Smooth muscle cell (in vitro differentiated cells): Measurements from ENCODE around the gene PDGFC. TPM values are rescaled to one million over a fixed set of nuclear protein-coding genes. Genes with fewer than 3 reads are reported as not detected.

ENCODE experiments used
- DNase-seq: peaks from one replicate; lab custom pipeline; 2025; ENCODE audit not compliant: unreplicated experiment; lab: John Stamatoyannopoulos, UW
- H2AFZ ChIP-seq: fragments of 200-600 bp; sonication (generic); 2 replicates; pipeline ENCODE4 v1.6.0; 2016; ENCODE audit warnings: antibody characterized with exemption, low read depth, mild to moderate bottlenecking
- H3F3A ChIP-seq: fragments of 200-600 bp; sonication (generic); 2 replicates; pipeline ENCODE4 v1.6.0; 2017; ENCODE audit warnings: antibody characterized with exemption, low read depth
- H3K27ac ChIP-seq: fragments of 200-600 bp; sonication (generic); 2 replicates; pipeline ENCODE4 v1.5.1; 2016; ENCODE audit warnings: low read depth, mild to moderate bottlenecking
- H3K27me3 ChIP-seq: fragments of 200-600 bp; sonication (generic); 2 replicates; pipeline ENCODE4 v1.6.1; 2016; ENCODE audit warnings: low read depth, mild to moderate bottlenecking
- H3K36me3 ChIP-seq: fragments of 200-600 bp; sonication (generic); 2 replicates; pipeline ENCODE4 v1.5.1; 2016; ENCODE audit warnings: low read depth
- H3K4me1 ChIP-seq: fragments of 200-600 bp; sonication (generic); 2 replicates; pipeline ENCODE4 v1.5.1; 2016; ENCODE audit warnings: low read depth
- H3K4me2 ChIP-seq: fragments of 200-600 bp; sonication (generic); 2 replicates; pipeline ENCODE4 v1.6.0; 2016; ENCODE audit warnings: mild to moderate bottlenecking
- H3K4me3 ChIP-seq: fragments of 200-600 bp; sonication (generic); 2 replicates; pipeline ENCODE4 v1.5.1; 2016; ENCODE audit warnings: mild to moderate bottlenecking
- H3K79me2 ChIP-seq: fragments of 200-600 bp; sonication (generic); 2 replicates; pipeline ENCODE4 v1.6.0; 2016; ENCODE audit warnings: low read depth, mild to moderate bottlenecking
- H3K9ac ChIP-seq: fragments of 200-600 bp; sonication (generic); 2 replicates; pipeline ENCODE4 v1.6.0; 2016; ENCODE audit warnings: low read depth
- H3K9me3 ChIP-seq: fragments of 200-600 bp; sonication (generic); replicated peaks from 2 replicates; pipeline ENCODE4 v1.5.1; 2016; ENCODE audit warnings: low read depth
- H4K20me1 ChIP-seq: fragments of 200-600 bp; sonication (generic); 2 replicates; pipeline ENCODE4 v1.6.0; 2016; ENCODE audit warnings: low read depth
- WGBS: methylation state at CpG from one replicate; pipeline ENCODE4 v1.1.7; 2016; ENCODE audit warnings: low lambda C conversion rate; 5-methylcytosine and 5-hydroxymethylcytosine counted together
- polyA plus RNA-seq: library from polyadenylated mRNA; unstranded; fragments of >200 nt; fragmentation: Nextera tagmentation; extraction: Ambion mirVana; gene quantifications from 2 replicates; pipeline ENCODE4 v1.2.1, GENCODE V29; 2016
- total RNA-seq: library from RNA; depleted of rRNA; stranded (reverse); fragments of >200 nt; gene quantifications from 2 replicates; pipeline ENCODE4 v1.2.3, GENCODE V29; 2014
- TF ChIP-seq, protein P1 (sequence below): fragments of 200-600 bp; sonication (generic); IDR thresholded peaks from 2 replicates; pipeline ENCODE4 v1.5.1; 2017; ENCODE audit warnings: borderline replicate concordance, mild to moderate bottlenecking, antibody characterized with exemption; ENCODE audit not compliant: insufficient read depth, poor library complexity, severe bottlenecking

PDGFC gene
- total and polyA plus RNA-seq, 2 experiments from 2014 or later, result 56.5 to 135 TPM

GRCh38 chr4:156774422-156774821 is 197.2 kb downstream of the PDGFC start:
- H3K4me1 ChIP-seq, result peaks cover 59% of the 10 kb centered on the region
- no peak for DNase-seq
- TF ChIP-seq, protein P1, sequence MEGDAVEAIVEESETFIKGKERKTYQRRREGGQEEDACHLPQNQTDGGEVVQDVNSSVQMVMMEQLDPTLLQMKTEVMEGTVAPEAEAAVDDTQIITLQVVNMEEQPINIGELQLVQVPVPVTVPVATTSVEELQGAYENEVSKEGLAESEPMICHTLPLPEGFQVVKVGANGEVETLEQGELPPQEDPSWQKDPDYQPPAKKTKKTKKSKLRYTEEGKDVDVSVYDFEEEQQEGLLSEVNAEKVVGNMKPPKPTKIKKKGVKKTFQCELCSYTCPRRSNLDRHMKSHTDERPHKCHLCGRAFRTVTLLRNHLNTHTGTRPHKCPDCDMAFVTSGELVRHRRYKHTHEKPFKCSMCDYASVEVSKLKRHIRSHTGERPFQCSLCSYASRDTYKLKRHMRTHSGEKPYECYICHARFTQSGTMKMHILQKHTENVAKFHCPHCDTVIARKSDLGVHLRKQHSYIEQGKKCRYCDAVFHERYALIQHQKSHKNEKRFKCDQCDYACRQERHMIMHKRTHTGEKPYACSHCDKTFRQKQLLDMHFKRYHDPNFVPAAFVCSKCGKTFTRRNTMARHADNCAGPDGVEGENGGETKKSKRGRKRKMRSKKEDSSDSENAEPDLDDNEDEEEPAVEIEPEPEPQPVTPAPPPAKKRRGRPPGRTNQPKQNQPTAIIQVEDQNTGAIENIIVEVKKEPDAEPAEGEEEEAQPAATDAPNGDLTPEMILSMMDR, result no peak
- no peaks in the 10 kb centered on the region for H3K27me3 ChIP-seq
- H2AFZ ChIP-seq, result no peak overlapping the region
- peak overlapping the region; percentile 79 for H3K4me2 ChIP-seq
- H3K9ac ChIP-seq, result peak overlapping the region; percentile 79
- H3K27ac ChIP-seq, result peak overlapping the region; percentile 94
- H3K36me3 ChIP-seq, result no peaks in the 10 kb centered on the region
- H3K79me2 ChIP-seq, result peaks cover 5% of the 10 kb centered on the region
- no peaks in the 10 kb centered on the region for H3K9me3 ChIP-seq
- H3K4me3 ChIP-seq, result no peak overlapping the region
- no peaks in the 10 kb centered on the region for H4K20me1 ChIP-seq
- H3F3A ChIP-seq, result no peaks in the 10 kb centered on the region
- WGBS, result 19% methylated on average over 4 of the region's 4 CpGs

- H3K27ac ChIP-seq, result peak overlapping the region; percentile 94
- peaks cover 59% of the 10 kb centered on the region for H3K4me1 ChIP-seq
- no peak overlapping the region for H3K4me3 ChIP-seq
- no peaks in the 10 kb centered on the region for H3F3A ChIP-seq
- H3K27me3 ChIP-seq, result no peaks in the 10 kb centered on the region
- no peak overlapping the region for H2AFZ ChIP-seq
- peaks cover 5% of the 10 kb centered on the region for H3K79me2 ChIP-seq
- peak overlapping the region; percentile 79 for H3K9ac ChIP-seq
- no peak for DNase-seq
- H3K9me3 ChIP-seq, result no peaks in the 10 kb centered on the region
- TF ChIP-seq, protein P1, result no peak
- H3K4me2 ChIP-seq, result peak overlapping the region; percentile 79
- H3K36me3 ChIP-seq, result no peaks in the 10 kb centered on the region
- 71% methylated on average over 4 of the region's 4 CpGs for WGBS
- H4K20me1 ChIP-seq, result no peaks in the 10 kb centered on the region
Measured at GRCh38 chr4:156773648-156774357, 197.8 kb downstream of the PDGFC start.

- H3K36me3 ChIP-seq, result no peaks in the 10 kb centered on the region
- no peak overlapping the region for H3K4me3 ChIP-seq
- H3K4me2 ChIP-seq, result peak overlapping the region; percentile 58
- H4K20me1 ChIP-seq, result no peaks in the 10 kb centered on the region
- peak overlapping the region; percentile 36 for H3K9ac ChIP-seq
- H3K27me3 ChIP-seq, result no peaks in the 10 kb centered on the region
- H3F3A ChIP-seq, result no peaks in the 10 kb centered on the region
- peaks cover 54% of the 10 kb centered on the region for H3K4me1 ChIP-seq
- H3K79me2 ChIP-seq, result peaks cover 5% of the 10 kb centered on the region
- no peak overlapping the region for H2AFZ ChIP-seq
- WGBS, result 44% methylated on average over 6 of the region's 6 CpGs
- H3K27ac ChIP-seq, result peak overlapping the region; percentile 94
- H3K9me3 ChIP-seq, result no peaks in the 10 kb centered on the region
- TF ChIP-seq, protein P1, result no peak
- no peak for DNase-seq
Measured at GRCh38 chr4:156771171-156771837, 200.3 kb downstream of the PDGFC start.
